Measurements from ENCODE around the gene SSTR5. TPM values are rescaled to one million over a fixed set of nuclear protein-coding genes. Genes with fewer than 3 reads are reported as not detected.

The SSTR5 gene
- total RNA-seq, 4 donors from 2014 or later = not detected

DNA sequence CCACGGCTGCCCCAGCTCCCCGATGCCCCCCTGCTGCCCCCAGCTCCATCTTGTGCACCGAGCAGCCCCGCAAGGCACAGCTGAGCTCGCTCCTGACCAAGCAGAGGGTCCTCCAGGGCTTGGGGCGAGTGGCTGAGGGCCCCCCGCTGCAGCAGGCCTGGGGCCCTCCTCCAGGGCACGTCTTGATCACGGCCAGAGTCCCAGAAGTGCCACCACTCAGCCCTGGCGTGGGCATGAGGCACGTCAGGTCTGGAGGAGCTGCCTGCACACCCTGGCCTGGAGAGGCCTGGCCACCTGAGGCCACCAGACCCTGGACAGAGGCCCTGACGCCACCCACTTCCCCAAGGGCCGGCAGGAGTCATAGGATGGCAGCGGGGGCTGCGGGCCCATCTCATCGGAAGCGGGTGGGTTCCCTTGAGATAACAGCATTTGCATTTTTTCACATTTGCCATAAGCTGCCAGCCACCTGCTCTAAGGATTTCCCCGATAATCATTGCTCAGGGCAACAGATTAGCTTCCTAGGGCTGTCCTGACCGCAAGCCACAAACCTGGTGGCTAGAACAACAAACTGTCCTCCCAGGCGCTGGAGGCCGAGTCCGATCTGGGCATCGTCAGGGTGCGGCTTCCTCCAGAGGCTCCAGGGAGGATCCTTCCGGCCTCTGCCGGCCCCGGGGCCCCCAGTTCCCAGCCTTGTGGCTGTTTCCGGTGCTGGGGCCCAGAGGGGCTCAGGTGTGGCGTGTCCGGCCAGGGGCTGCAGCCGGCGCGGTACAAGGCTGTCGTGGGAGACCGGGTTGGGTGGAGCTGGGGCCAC, 47.4 kb downstream of the SSTR5 start:
- Histone ChIP-seq H3K36me3 (no peaks in the 10 kb centered on the region), H3K27ac (no peak overlapping the region), H3K4me1 (no peaks in the 10 kb centered on the region), H3K4me3 (no peak overlapping the region), H3K9me3 (no peaks in the 10 kb centered on the region), H3K27me3 (peaks cover 0 to 95% (median 0%) of the 10 kb centered on the region in 4 donors)
- TF ChIP-seq, protein P1, sequence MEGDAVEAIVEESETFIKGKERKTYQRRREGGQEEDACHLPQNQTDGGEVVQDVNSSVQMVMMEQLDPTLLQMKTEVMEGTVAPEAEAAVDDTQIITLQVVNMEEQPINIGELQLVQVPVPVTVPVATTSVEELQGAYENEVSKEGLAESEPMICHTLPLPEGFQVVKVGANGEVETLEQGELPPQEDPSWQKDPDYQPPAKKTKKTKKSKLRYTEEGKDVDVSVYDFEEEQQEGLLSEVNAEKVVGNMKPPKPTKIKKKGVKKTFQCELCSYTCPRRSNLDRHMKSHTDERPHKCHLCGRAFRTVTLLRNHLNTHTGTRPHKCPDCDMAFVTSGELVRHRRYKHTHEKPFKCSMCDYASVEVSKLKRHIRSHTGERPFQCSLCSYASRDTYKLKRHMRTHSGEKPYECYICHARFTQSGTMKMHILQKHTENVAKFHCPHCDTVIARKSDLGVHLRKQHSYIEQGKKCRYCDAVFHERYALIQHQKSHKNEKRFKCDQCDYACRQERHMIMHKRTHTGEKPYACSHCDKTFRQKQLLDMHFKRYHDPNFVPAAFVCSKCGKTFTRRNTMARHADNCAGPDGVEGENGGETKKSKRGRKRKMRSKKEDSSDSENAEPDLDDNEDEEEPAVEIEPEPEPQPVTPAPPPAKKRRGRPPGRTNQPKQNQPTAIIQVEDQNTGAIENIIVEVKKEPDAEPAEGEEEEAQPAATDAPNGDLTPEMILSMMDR (IDR thresholded peaks at IDR 0.05) = no peak
- no peak for TF ChIP-seq POLR2A (IDR thresholded peaks at IDR 0.05)
- no peak for DNase-seq
- 55 to 76% methylated on average over 5 to 10 of the region's 35 CpGs for WGBS, 2 donors
- intact Hi-C loops (cut with DNase I) = no loop called here

GRCh38 chr16:1120577-1120941, 48.0 kb downstream of the SSTR5 start:
- WGBS, 2 donors = 23% methylated on average over 4 of the region's 22 CpGs; no CpG with 5 or more reads in 1 of the 2 donors
- Histone ChIP-seq H3K27ac (no peak overlapping the region), H3K9me3 (no peaks in the 10 kb centered on the region), H3K36me3 (no peaks in the 10 kb centered on the region), H3K4me3 (no peak overlapping the region), H3K27me3 (peaks cover 0 to 95% (median 0%) of the 10 kb centered on the region in 4 donors), H3K4me1 (peaks cover 0 to 4% (median 0%) of the 10 kb centered on the region in 3 donors)
- no peak for DNase-seq
- no peak for TF ChIP-seq POLR2A (IDR thresholded peaks at IDR 0.05)
- intact Hi-C loops (cut with DNase I) = no loop called here

- no peak overlapping the region for H3K27ac ChIP-seq
- no peaks in the 10 kb centered on the region for H3K9me3 ChIP-seq
- intact Hi-C loops (cut with DNase I) = no loop called here
- no peak for DNase-seq
- no peak overlapping the region for H3K4me3 ChIP-seq
- WGBS, 2 donors = no CpG with 5 or more reads among the region's 23 CpGs
- H3K4me1 ChIP-seq = peaks cover 0 to 5% (median 0%) of the 10 kb centered on the region in 3 donors
- no peak for TF ChIP-seq POLR2A (IDR thresholded peaks at IDR 0.05)
- TF ChIP-seq, protein P1 (IDR thresholded peaks at IDR 0.05) = no peak
- peaks cover 0 to 99% (median 0%) of the 10 kb centered on the region in 4 donors for H3K27me3 ChIP-seq
- H3K36me3 ChIP-seq = no peaks in the 10 kb centered on the region
These were observed 48.5 kb downstream of the SSTR5 start for GRCh38 chr16:1121009-1121408.

DNA sequence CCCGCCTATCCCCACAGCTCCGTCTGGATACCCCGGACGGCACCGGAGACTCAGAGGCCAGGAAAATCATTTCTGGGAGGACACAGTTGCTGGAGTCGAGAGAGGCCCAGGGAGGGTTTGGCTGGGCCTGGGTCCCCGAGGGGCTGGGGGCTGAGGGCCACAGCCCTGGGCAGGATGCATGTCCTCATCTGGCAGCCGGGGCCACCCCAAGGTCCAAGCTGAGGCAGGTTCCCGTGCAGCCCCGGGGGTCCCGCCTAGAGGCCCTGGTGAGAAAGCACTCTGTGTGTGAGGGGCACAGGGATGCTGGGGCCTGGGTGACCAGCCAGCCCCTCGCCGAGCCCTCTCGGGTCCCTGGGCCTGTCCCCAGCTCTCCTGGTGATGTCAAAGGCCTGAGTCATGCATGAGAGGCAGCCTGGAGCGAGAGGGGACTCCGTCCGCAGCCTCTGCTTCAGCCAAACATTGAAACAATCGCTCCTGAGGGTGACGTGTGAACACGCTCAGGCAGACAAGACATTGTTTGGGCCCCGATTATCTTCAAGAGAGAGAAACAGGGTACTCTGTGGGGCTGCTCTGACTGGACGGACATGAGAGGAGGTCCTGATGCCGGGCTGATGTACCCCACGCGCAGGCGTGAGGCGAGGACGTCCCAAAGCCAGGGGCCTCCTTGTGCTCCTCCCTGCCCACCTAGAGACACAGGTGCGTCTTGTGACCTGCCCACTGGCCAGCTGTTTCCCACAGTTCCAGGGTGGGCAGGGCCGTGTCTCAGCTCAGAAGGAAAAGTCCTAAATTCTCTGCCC, 49.3 kb downstream of the SSTR5 start:
- 65% methylated on average over 4 of the region's 30 CpGs; no CpG with 5 or more reads in 1 of the 2 donors for WGBS, 2 donors
- Histone ChIP-seq H3K4me3 (no peak overlapping the region), H3K27me3 (peaks cover 0 to 98% (median 0%) of the 10 kb centered on the region in 4 donors), H3K27ac (no peak overlapping the region), H3K36me3 (no peaks in the 10 kb centered on the region), H3K4me1 (peaks cover 0 to 5% (median 0%) of the 10 kb centered on the region in 3 donors), H3K9me3 (no peaks in the 10 kb centered on the region)
- DNase-seq = no peak
- intact Hi-C loops (cut with DNase I) = no loop called here
- no peak for TF ChIP-seq POLR2A (IDR thresholded peaks at IDR 0.05)
- TF ChIP-seq, protein P1 (IDR thresholded peaks at IDR 0.05) = no peak

DNA sequence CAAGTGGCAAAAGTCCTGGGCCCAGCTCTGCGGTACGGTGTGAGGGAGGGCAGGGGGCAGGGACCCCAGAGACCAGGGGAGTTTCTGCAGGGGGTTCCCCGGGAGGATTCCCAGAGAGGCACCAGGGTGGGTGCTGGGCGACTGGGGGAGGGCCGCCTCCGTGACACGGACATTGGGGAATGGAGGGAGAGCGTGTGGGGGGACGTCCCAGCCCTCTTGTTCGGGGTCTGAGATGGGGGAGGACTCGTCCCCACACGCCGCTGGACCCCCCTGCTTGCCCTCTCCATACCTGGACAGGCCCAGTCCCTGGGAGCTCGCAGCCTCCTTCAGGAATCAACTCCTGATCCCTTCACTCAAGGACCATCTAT, 49.8 kb downstream of the SSTR5 start:
- no peak for TF ChIP-seq POLR2A (IDR thresholded peaks at IDR 0.05)
- TF ChIP-seq, protein P1 (IDR thresholded peaks at IDR 0.05) = no peak
- no peaks in the 10 kb centered on the region for H3K36me3 ChIP-seq
- WGBS, 2 donors = 79 to 82% methylated on average over 4 to 5 of the region's 14 CpGs
- no peak for DNase-seq
- H3K9me3 ChIP-seq = no peaks in the 10 kb centered on the region
- H3K4me3 ChIP-seq = no peak overlapping the region
- H3K27me3 ChIP-seq = peaks cover 0 to 98% (median 0%) of the 10 kb centered on the region in 4 donors
- intact Hi-C loops (cut with DNase I) = no loop called here
- H3K4me1 ChIP-seq = peaks cover 0 to 5% (median 0%) of the 10 kb centered on the region in 3 donors
- no peak overlapping the region for H3K27ac ChIP-seq
